H1 (cell line): Measurements from ENCODE around the gene MED12L.

Experiments used
- EP300 ChIP-seq, 2 experiments: IDR thresholded peaks; 1 replicate in 1 of 2; 2 replicates in 1 of 2; pipeline ENCODE4 v1.6.1; 2011 to 2012; ENCODE audit warnings: low read depth in 2 of 2, low read length in 2 of 2, mild to moderate bottlenecking in 2 of 2, borderline replicate concordance in 1 of 2, inconsistent platforms in 1 of 2, moderate library complexity in 1 of 2
- MAFK ChIP-seq: IDR thresholded peaks from 2 replicates; pipeline ENCODE4 v1.6.1; 2012; ENCODE audit warnings: low read depth, mild to moderate bottlenecking, improper control_type of control experiment, low read length
- PHF8 ChIP-seq: fragments of 200-600 bp; sonication (generic); conservative IDR thresholded peaks from 2 replicates; pipeline ENCODE4 v1.7.1; 2012; ENCODE audit warnings: low read depth, mild to moderate bottlenecking, inconsistent platforms, low read length, moderate library complexity
- POLR2A ChIP-seq, 2 experiments: IDR thresholded peaks; 1 replicate in 1 of 2; 2 replicates in 1 of 2; pipeline ENCODE4 v1.6.1; 2011; ENCODE audit warnings: low read depth in 2 of 2, low read length in 2 of 2, mild to moderate bottlenecking in 2 of 2; ENCODE audit errors: control extremely low read depth in 1 of 2
- POLR2AphosphoS5 ChIP-seq: IDR thresholded peaks from 2 replicates; pipeline ENCODE4 v1.6.1; 2011; ENCODE audit warnings: low read depth, low read length
- TF ChIP-seq, protein P1 (sequence below), 3 experiments: IDR thresholded peaks; 1 replicate in 2 of 3; 2 replicates in 1 of 3; pipeline versions ENCODE4 v1.5.1 to v1.6.1; 2011; ENCODE audit warnings: low read length in 3 of 3, mild to moderate bottlenecking in 3 of 3, inconsistent platforms in 2 of 3, low read depth in 1 of 3, moderate library complexity in 1 of 3; ENCODE audit not compliant: insufficient read depth in 1 of 3; ENCODE audit errors: control extremely low read depth in 1 of 3
- TF ChIP-seq, protein P2 (sequence below): IDR thresholded peaks from 2 replicates; pipeline ENCODE4 v1.6.1; 2012; ENCODE audit warnings: inconsistent platforms

DNA sequence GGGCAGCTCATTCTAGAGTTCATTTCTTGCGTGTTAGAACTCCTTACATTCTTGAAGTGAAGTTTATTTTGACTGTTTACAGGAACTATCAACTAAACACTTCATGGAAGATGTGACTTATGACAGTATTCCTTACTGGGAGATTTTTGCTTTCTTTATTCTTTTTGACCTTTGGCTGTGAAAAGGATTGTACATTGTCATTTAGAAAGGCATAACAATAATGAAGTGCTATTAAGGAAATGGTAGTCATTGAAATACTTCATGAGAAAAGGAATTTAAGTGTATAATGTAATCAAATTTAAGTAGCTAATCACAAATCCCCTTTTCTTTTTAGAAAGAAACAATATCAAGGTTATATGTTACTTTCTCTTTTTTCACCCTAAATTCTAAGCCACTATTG is 181.6 kb downstream of the MED12L start:
- TF ChIP-seq, protein P1, sequence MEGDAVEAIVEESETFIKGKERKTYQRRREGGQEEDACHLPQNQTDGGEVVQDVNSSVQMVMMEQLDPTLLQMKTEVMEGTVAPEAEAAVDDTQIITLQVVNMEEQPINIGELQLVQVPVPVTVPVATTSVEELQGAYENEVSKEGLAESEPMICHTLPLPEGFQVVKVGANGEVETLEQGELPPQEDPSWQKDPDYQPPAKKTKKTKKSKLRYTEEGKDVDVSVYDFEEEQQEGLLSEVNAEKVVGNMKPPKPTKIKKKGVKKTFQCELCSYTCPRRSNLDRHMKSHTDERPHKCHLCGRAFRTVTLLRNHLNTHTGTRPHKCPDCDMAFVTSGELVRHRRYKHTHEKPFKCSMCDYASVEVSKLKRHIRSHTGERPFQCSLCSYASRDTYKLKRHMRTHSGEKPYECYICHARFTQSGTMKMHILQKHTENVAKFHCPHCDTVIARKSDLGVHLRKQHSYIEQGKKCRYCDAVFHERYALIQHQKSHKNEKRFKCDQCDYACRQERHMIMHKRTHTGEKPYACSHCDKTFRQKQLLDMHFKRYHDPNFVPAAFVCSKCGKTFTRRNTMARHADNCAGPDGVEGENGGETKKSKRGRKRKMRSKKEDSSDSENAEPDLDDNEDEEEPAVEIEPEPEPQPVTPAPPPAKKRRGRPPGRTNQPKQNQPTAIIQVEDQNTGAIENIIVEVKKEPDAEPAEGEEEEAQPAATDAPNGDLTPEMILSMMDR (IDR thresholded peaks at IDR 0.05; ENCODE audit: control extremely low read depth in 1 of 3, insufficient read depth in 1 of 3, low read depth in 1 of 3, low read length in 3 of 3) = no peak
- TF ChIP-seq, protein P2, sequence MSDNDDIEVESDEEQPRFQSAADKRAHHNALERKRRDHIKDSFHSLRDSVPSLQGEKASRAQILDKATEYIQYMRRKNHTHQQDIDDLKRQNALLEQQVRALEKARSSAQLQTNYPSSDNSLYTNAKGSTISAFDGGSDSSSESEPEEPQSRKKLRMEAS = no peak
- TF ChIP-seq MAFK = no peak
- TF ChIP-seq POLR2A (IDR thresholded peaks at IDR 0.05; ENCODE audit: control extremely low read depth in 1 of 2, low read depth in 2 of 2, low read length in 2 of 2) = no peak
- TF ChIP-seq EP300 (IDR thresholded peaks at IDR 0.05; ENCODE audit: borderline replicate concordance in 1 of 2, low read depth in 2 of 2, low read length in 2 of 2) = no peak
- TF ChIP-seq PHF8 = no peak
- no peak for TF ChIP-seq POLR2AphosphoS5
